ENCODE results near the gene PLPPR2.
A peak's percentile ranks its signal among the peaks of the same experiment; 100 is the strongest.
"Not testable (repeated sequence)": the region's sequence is repeated elsewhere in the genome, so short reads cannot be mapped to it uniquely, and the experiment has no call there.

Gene PLPPR2

GRCh38 chr19:11401808-11402543 is 46.7 kb downstream of the PLPPR2 start:
- no peak for DNase-seq (ENCODE audit: low read depth in 2 of 2)

- no peak for DNase-seq (ENCODE audit: low read depth in 2 of 2)
Measured at GRCh38 chr19:11404588-11405222, 49.5 kb downstream of the PLPPR2 start.

DNA sequence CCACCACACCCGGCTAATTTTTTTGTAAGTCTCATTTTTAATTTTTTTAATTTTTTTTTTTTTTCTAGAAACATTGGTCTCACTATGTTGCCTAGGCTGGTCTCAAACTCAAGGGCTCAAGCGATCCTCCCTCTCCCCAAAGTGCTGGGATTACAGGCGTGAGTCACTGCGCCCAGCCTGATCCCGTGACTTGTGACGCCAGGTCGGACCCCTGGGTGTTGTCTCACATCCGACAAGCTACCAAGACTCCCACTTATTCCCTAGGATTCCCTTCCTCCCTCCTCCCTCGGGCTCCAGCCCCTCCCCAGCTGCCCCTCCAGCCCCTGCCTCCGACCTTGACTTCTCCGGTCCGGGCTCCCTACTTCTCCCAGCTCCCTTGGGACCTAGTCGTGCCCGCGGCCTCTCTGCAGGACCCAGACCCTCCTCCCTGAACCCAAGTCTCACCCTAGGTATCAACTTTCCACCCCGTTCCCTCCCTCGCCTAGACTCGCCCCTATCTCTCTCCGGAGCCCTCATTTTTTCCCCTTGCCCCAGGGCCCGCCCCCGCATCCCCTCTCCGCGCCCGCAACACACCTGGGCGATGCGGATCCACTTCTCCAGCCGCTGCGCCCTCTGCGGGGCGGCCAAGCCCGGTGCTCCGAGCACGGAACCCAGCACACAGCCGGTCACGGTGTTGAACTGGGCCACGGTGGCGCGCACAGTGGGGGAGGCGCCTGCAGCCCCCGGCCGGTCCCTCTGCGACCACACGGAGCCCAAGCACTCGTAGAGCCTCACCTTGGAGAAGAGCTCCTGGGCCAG is 50.8 kb downstream of the PLPPR2 start:
- peak in 1 of 2 donors; percentile 41 for DNase-seq (ENCODE audit: low read depth in 2 of 2)

- DNase-seq (ENCODE audit: low read depth in 2 of 2) = not testable (repeated sequence)
Measured at GRCh38 chr19:11406703-11407236, 51.5 kb downstream of the PLPPR2 start.

DNA sequence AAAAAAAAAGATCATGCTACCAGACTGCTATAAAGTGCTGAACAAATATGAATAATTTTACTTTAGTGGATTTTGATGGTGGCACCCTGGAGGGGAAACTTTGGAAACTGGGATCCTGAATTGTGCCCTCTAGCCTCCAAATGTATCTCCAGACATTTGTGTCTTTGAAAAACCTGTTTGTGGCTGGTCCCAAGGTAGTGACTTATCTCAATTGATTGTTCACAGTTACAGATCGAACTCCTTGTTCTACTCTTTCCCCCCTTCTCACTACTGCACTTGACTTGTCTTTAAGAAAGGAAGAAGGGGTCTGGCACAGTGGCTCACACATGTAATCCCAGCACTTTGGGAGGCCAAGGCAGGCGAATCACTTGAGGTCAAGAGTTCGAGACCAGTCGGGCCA is 53.4 kb downstream of the PLPPR2 start:
- no peak for DNase-seq (ENCODE audit: low read depth in 2 of 2)

GRCh38 chr19:11410682-11411081 is 55.5 kb downstream of the PLPPR2 start:
- DNase-seq (ENCODE audit: low read depth in 2 of 2) = no peak

GRCh38 chr19:11414544-11414943 is 59.3 kb downstream of the PLPPR2 start:
- no peak for DNase-seq (ENCODE audit: low read depth in 2 of 2)
